ENCODE measurements around the gene P2RY8.
A peak's percentile ranks its signal among the peaks of the same experiment; 100 is the strongest.
"Not testable (repeated sequence)": the region's sequence is repeated elsewhere in the genome, so short reads cannot be mapped to it uniquely, and the experiment has no call there.

P2RY8 gene

DNA sequence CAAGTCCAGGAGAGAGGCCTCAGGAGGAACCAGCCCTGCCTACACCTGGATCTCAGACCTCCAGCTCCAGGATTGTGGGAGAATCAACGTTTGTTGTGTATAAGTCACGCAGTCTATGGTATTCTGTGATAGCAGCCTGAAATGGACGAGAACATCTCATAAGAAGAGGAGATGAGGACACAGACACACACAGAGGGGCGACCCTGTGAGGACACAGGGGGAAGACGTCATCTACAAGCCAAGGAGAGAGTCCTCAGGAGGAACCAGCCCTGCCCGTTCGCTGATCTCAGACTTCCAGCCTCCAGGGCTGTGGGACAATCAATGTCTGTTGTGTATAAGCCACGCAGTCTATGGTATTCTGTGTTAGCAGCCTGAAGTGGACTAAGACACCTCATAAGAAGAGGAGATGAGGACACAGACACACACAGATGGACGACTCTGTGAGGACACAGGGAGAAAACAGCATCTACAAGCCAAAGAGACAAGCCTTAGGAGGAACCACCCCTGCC, 20.3 kb downstream of the P2RY8 start:
- DNase-seq, result no peak

DNA sequence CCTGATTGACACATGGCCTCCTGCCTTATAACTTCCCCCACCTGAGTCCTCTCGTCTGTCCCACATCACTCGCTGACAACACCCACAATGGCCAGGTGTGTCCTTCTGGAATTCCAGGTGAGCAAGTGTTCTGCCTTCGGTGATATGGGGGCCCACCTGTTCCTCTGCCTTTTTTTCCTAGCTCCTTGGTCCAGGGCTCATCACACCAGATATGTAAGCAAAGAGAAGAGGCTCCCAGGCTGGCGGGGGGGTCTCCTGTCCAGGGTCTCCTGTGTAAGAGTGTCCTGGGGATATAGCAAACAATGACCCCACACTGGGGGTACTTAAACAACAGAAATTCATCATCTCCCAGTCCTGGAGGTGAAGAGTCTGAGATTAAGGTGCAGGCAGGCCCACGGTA, 25.2 kb downstream of the P2RY8 start:
- no peak for DNase-seq

DNA sequence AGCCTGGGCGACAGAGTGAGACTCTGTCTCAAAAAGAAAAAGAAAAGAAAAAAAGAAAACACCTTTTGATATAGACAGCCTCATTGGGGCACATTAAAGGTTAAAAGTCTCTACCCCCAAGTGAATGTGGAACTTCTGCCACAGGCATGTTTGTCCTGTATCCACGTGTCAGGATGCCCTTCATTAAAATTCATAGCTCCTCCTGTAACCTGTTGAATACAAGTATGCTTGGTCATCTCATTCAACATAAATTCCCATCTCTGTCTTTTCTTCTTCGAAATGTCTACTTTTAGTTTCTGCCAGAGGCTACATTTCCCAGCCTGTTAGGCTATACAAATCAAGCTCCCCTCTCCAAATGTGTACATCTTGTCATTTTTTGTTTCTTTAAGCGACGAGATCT, 25.8 kb downstream of the P2RY8 start:
- no peak for DNase-seq

DNA sequence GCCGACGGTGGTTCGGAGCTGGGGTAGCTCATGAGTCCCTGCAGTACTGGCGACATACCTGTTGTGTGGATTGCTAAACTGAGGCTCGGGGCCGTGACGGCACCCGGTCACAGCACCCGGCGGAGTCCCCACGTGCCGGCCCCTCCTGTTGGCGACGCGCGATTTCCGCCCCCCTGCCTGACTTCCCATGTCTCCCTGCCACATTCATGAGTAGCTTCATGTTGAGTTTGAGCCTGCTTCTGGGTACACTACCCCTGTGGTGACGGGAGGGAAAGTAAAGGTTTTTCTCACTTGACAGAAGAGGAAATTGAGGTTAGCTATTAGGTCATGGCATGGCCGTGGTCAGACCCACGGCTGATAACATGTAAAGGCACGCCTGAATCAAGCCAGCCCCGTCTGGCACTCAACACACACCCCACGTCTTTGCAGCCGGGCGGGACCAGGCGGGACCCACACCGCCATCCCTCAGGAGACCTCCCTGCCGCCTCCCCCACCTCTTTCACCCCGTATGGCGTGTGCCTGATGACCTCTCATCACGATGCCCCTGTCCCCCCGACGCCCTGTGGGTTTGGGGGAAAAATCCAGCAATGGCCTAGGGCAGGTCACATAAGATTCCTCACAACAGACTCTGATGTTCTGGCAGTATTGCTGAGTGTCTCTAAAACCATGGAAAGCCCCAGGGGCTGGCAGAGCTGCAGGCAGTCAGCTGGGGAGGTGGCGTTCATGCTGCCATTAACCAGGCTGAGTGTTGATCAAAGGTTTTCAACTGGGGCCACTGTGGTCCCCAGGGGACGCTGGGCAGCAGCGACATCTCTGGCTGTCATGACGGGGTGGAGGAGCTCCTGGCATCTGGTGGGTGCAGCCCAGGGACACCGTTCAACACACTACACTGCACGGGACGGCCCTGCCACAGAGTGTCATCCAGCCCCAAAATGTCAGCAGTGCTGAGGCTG, 29.2 kb downstream of the P2RY8 start:
- no peak for DNase-seq

DNA sequence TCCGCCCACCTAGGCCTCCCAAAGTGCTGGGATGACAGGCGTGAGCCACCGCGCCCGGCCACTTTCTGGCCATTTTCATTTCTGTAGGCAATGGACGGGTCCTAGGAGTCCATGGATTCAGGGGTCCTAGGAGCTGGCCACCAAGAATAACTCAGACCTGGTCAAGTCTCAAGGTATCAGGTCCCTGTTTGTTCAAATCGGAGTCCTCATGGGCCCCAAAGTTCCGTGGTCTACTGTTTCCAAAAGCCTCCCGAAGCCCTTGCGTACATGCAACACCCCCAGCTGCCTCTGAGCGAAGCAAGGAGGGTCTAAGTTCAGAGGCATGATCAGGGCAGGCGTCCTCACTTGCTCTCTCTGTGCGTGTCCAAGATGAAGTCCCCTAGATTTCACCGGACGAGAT, 30.1 kb downstream of the P2RY8 start:
- no peak for DNase-seq

DNA sequence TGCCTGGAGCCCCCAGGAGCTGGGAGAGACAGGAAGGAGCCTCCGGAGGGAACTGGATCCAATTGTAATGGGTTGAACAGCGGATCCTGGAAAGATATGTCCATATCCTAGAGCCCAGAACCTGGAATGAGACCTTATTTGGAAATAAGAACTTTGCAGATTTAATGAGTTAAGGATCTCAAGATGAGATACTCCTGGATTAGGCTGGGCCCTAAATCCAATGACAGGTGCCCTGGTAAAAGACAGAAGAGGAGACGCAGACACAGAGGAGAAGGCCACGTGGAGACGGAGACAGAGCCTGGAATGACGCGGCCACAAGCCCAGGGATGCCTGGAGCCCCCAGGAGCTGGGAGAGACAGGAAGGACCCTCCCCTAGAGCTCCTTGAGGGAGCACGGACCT, 34.1 kb downstream of the P2RY8 start:
- DNase-seq, result no peak

DNA sequence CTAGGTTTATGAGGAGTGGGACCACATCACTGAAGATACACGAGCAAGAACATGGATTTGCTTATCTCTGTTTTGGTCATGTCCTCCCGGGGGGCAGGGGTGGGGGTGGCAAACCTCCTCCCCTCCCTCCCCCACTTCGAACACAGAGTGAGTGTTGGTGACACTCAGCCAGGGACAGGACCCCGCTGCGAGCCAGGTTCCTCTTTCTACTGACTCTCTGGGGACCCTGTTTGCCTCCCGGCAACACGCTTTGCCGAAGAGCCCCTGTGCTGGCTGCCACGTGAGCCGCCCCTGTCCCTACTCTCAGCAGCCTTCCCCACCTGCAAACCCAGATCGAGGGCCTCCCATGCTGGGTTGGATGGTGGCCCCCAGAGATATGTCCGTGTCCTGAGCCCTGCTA, 34.7 kb downstream of the P2RY8 start:
- DNase-seq, result no peak

DNA sequence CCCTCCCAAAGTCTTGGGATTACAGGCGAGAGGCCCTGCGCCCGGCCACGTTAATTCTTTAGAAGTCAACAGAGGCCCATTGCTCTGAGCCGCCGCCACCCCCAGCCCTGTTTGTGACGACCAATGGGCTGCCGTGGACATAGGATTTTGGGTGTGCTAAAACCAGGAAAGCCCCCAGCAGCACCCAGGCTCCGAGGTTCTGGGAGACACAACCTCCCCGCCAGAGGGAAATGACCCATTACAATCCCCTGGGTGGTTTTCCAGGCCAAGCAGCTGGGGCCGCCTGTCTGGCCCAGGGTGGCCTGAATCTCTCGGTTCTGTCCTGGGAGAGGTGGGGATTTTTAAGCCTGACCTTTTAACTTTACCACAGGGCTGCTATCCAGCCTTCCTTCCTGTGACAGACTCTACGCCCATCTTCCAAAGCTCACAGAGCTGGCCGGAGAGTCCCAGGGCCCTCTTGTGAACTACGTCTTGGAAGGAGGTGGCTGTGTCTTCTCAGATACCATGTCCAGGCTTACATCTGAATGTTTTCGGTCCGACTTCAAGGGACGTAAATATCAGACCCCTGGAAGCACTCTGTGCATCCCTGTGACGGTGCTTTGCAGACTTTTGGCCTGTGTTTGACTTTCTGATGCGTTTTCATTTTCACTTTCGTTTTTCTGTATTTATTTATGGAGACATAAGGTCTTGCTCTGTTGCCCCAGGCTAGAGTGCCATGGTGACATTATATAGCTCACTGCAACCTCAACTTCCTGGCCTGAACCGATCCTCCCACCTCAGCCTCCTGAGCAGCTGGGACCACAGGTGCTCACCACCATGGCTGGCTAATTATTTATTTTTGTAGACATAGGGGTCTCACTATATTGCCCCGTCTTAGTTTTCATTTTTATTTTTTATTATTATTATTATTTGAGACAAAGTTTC, 36.0 kb downstream of the P2RY8 start:
- peak in 1 of 4 experiments; percentile 2 for DNase-seq

DNA sequence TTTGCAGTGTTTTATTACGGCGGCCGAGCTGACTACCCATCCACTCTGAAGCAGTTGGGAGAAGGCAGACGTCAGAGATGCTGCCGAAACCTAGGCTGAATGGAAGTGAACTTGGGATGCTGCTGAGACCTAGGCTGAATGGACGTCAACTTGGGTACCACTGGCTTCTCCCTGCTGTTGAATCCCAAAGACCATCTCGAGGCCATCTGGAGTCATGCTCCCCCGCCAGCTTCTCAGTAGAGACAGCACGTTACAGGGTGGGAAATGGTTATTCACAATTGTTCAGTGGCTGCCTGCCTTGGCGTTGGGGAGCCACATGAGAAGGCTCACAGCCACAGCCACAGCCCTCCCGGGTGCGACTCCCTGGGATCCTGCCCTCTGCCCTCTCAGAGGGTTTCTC, 40.9 kb downstream of the P2RY8 start:
- no peak for DNase-seq

DNA sequence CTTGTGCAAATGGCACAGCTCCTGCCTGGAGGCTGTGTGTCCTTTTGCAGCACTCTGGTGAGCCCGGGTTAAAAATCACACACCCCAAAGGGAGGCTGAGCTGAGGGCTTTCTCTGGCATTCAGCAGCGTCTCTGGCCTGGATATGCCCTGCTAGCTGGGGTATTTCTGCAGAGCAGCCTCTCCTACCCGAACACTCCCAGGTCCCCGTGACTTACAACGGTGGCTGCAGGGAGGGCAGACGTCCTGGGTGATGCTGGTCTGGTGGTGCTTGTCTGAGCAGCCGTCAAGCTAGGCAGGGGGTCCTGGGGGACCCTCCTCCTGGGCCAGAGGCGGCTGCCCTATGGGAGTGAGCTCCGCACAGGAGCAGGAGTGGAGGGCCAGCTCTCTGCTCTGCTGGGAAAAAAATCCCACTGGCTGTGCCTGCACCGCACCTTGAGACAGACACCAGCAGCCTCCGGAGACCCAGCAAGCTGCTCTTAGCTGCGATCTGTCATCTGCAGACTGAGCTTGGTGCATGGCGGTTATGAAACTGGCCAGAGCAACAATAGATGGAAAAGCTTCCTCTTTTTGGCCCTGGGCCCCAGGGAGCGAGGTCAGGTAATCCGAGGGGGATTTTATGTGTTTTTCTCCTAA, 43.0 kb downstream of the P2RY8 start:
- DNase-seq, result no peak

DNA sequence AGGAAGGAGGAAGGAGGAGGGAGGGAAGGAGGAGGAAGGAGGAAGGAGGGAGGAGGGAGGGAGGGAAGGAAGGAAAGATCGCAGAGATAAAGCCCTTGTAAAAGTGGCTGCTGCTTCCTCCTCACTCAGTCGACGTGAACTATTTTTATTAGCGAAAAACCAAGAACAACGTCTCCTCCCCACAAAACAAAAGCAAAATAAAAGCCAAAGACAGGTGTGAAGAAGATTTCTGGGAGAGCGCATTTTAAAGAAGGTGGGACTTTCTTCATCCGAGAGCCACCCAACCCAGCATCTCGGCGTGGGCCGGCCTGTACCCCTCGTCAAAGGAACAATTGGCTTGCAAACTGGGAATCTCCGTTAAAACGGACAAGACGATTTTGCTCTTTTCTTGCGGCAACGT, 43.6 kb downstream of the P2RY8 start:
- DNase-seq, result no peak

DNA sequence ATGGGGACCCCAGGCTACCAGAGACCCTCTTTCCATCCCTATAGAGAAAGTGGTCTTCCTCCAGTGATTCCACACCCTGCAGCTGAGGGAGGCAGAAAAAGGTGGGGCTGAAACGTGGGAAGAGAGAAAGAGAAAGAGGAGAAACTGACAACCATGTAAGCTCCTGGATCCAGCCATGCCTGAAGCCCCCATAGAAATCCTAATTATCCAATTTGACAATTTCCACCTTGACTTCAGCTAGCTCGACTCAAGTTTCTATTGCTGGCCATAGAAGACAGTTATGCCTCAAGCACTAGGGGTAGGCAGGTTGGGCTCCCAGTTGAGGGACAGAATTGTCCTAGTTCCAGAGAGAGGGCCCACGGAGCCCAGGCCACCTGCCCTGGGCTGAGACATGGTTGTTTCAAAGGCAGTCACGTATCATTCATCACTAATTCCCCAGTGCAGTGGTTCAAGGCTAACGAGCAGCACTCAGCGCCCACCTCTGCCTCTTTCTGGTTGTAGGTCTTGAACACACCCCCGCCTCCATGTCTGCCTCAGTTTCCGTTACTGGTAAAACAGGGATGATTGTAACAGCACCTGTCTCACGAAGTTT, 44.5 kb downstream of the P2RY8 start:
- no peak for DNase-seq

DNA sequence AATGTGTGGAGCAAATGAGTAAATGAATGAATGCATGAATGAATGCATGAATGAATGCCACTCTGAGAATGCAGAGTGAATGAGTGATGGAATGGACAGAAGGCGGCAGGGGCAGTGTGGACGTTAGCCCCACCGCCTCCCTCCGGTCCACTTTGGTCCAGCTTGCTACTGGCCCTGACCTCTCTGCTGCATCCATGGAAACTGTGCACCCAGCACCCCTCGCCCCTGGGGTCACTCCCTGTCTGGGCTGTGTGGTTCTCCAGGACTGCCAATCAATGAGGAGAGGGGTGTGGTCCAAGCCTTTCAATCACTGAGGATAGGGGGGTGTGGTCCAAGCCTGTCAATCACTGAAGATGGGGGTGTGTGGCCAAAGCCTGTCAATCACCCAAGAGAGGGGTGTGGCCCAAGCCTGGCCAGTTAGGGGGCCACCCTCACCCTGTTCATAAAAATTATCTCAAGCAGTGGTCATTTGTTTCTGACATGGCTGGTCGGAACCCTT, 45.1 kb downstream of the P2RY8 start:
- no peak for DNase-seq

DNA sequence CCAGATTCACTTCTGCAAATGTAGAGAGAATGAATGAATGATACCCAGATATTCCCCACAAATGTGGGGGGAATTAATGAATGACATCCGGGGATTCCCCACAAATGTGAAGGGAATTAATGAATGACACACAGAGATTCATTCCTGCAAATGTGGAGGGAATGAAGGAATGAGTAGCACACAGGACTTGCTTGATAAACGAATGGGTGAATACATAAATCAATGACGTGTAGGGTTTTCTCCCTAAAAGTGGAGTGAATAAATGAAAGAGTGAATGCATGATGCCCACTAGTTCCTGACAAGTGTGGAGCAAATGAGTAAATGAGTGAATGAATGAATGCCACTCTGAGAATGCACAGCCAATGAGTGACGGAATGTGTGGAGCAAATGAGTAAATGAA, 45.7 kb downstream of the P2RY8 start:
- DNase-seq, result not testable (repeated sequence)

DNA sequence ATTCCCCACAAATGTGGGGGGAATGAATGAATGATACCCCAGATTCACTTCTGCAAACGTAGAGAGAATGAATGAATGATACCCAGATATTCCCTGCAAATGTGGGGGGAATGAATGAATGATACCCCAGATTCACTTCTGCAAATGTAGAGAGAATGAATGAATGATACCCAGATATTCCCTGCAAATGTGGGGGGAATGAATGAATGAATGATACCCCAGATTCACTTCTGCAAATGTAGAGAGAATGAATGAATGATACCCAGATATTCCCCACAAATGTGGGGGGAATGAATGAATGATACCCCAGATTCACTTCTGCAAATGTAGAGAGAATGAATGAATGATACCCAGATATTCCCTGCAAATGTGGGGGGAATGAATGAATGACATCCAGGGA, 46.3 kb downstream of the P2RY8 start:
- DNase-seq, result not testable (repeated sequence)

DNA sequence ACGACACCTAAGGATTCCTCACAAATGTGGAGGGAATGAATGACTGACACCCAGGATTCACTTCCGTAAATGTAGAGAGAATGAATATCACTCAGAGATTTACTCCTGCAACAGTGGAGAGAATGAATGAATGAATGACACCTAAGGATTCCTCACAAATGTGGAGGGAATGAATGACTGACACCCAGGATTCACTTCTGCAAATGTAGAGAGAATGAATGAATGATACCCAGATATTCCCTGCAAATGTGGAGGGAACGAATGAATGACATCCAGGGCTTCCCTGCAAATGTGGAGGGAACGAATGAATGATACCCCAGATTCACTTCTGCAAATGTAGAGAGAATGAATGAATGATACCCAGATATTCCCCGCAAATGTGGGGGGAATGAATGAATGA, 47.6 kb downstream of the P2RY8 start:
- not testable (repeated sequence) for DNase-seq

DNA sequence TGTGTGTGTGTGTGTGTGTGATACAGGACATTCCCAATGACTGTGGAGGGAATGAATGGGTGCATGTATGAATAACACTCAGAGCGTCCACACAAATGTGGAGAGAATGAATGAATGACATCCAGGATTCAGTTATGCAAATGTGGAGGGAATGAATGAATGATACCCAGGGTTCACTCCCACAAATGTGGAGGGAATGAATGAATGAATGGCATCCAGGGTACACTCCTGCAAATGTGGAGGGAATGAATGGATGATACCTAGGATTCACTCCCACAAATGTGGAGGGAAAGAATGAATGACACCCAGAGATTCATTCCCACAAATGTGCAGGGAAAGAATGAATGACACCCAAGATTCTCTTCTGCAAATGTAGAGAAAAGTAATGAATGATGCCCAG, 48.2 kb downstream of the P2RY8 start:
- DNase-seq, result no peak

DNA sequence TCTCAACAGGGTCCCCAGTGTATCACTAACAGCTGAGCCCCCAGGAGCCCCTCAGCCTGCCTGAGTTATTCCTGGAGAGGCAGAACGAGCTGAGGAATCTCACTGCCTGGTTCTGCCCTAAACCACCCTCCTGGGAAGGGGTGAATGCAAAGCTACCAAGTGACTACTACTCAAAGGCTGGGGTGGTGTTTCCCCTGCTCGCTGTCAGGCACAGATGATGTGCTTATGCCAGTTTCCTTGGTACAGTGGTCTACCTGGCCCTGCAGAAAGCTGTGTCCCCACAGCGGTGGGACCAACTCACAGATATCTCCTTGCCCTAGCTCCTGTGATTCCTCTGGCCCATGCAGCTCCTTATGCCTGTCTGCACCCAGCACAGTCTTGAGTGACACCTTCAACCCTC, 48.8 kb downstream of the P2RY8 start:
- DNase-seq, result no peak

DNA sequence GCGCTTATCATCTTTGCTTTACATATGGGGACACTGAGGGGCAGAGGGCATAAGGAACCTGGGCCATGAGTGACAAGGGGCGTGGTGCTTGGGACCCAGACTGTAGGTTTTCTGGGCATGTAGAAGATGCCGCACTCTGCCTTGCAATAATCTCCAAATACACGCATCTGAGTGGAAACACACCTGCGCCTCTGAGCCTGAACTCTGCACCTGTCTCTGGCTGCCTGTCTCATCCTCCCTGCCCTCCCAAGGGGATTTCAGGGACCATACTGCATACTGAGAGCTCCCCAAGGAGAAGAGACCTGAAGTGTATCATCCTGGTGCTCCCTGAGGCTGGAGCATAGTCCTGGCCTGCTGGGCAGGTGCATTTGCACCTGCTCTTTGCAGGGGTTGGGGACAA, 49.6 kb downstream of the P2RY8 start:
- DNase-seq, result no peak

DNA sequence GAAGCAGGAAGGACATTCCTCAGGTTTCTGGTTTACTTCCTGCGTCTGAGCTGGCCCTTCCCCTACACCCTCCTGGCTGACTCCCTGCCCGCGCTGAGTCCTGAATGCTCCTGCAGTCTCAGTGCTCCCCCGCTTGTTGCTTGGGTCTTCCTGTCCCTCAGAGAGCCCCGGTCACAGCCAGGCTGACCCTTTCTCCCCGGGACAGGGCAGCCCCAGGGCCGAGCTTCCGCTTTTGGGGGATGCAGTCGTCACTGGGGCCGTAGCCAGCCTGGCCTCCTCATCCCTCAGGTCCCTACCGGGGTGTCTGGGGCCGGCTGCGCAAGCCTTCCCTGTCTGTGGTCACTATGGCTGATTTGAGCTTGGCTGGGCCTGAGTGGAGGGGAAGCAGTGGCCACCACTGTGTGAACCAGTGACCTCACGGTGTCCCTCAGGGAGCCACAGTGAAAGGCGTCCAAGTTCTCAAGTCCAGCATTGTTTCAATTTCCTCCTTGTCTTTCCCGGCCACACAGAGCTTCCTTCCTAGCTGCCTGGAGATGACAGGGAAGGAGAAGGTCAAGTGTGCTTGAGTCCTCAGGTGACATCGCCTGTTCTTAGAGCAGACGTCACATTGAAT, 50.1 kb downstream of the P2RY8 start:
- DNase-seq, result no peak

DNA sequence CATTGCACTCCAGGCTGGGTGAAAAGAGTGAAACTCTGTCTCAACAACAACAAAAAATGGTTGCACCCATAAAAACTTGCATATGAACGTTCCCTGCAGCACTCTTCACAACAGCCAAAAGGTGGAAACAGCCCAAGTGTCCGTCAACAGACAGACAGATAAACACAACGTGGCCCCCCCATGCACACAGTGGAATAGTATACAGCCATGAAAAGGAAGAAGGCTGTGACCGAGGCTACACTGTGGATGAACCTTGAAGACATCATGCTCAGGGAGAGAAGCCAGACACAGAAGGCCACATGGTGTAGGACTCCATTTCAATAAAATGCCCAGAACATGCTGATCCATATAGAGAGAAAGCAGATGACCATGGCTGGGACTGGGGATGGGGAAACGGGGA, 50.8 kb downstream of the P2RY8 start:
- DNase-seq, result no peak

DNA sequence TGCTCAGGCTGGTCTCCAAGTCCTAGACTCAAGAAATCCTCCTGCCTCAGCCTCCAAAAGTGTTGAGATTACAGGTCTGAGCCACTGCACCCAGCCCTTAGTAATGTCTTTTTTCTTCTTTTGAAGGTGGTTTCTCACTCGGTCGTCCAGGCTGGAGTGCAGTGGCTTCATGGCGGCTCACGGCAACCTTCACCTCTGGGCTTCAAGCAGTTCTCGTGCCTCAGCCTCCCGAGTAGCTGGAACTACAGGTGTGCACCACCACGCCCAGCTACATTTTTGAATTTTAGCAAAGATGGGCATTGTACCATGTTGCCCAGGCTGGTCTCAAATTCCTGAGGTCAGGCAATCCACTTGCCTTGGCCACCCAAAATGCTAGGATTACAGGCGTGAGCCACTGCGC, 52.0 kb downstream of the P2RY8 start:
- no peak for DNase-seq
